SK-N-SH (cell line): Measurements from ENCODE around the gene FSD1. TPM values are rescaled to one million over a fixed set of nuclear protein-coding genes. Genes with fewer than 3 reads are reported as not detected.
A peak's percentile ranks its signal among the peaks of the same experiment; 100 is the strongest.

ENCODE experiments used
- CTCF ChIA-PET: fragments of 300-600, 350-600 bp; formaldehyde crosslinking; extraction: SDS; loops from one replicate; lab custom pipeline; 2021; lab: Yijun Ruan, JAX
- POLR2A ChIA-PET: fragments of 350-600 bp; sonication (Branson Sonifier 250); formaldehyde crosslinking; extraction: SDS; loops from one replicate; lab custom pipeline; 2020; ENCODE audit warnings: antibody characterized with exemption, inconsistent platforms; lab: Yijun Ruan, JAX
- DNase-seq: peaks from one replicate; pipeline ENCODE4 v3.0.0; 2012
- H2AFZ ChIP-seq: fragments of 200-600 bp; sonication (generic); 2 replicates; pipeline ENCODE4 v1.8.1; 2016; ENCODE audit warnings: antibody characterized with exemption, mild to moderate bottlenecking, low read depth
- H3F3A ChIP-seq: fragments of 200-600 bp; sonication (generic); replicated peaks from 2 replicates; pipeline ENCODE3; 2016; ENCODE audit warnings: antibody characterized with exemption, mild to moderate bottlenecking; ENCODE audit not compliant: insufficient read depth
- H3K27ac ChIP-seq, 2 experiments: fragments of 200-500 bp in 1 of 2; fragments of 200-600 bp in 1 of 2; sonication (Bioruptor generic) in 1 of 2; sonication (generic), shearing (Covaris generic) in 1 of 2; 2 replicates each; pipeline versions ENCODE4 v1.5.1 to v1.6.1; 2014 to 2016; ENCODE audit warnings: low read depth in 2 of 2, inconsistent platforms in 1 of 2, low read length in 1 of 2, mild to moderate bottlenecking in 1 of 2, mixed read lengths in 1 of 2
- H3K27me3 ChIP-seq: fragments of 200-600 bp; sonication (generic), shearing (Covaris generic); 2 replicates; pipeline ENCODE4 v1.6.1; 2016; ENCODE audit warnings: mixed run types; ENCODE audit not compliant: insufficient read depth
- H3K36me3 ChIP-seq, 2 experiments: fragments of 200-500 bp in 1 of 2; fragments of 200-600 bp in 1 of 2; sonication (Bioruptor generic) in 1 of 2; sonication (generic) in 1 of 2; replicated peaks in 1 of 2; 2 replicates each; pipeline versions ENCODE3 to v1.5.1; 2014 to 2016; ENCODE audit warnings: low read length in 1 of 2, mild to moderate bottlenecking in 1 of 2; ENCODE audit not compliant: insufficient read depth in 2 of 2, control insufficient read depth in 1 of 2
- H3K4me1 ChIP-seq, 2 experiments: fragments of 200-500 bp in 1 of 2; fragments of 200-600 bp in 1 of 2; sonication (Bioruptor generic) in 1 of 2; sonication (generic), shearing (Covaris generic) in 1 of 2; 2 replicates each; pipeline versions ENCODE4 v1.5.1 to v1.6.1; 2014 to 2016; ENCODE audit warnings: low read depth in 1 of 2, low read length in 1 of 2, mixed run types in 1 of 2; ENCODE audit not compliant: insufficient read depth in 2 of 2, control insufficient read depth in 1 of 2
- H3K4me2 ChIP-seq: fragments of 200-600 bp; sonication (generic), shearing (Covaris generic); 2 replicates; pipeline ENCODE4 v1.6.1; 2017; ENCODE audit warnings: mixed run types
- H3K4me3 ChIP-seq, 2 experiments: fragments of 200-500 bp in 1 of 2; fragments of 200-600 bp in 1 of 2; sonication (Bioruptor generic) in 1 of 2; sonication (generic), shearing (Covaris generic) in 1 of 2; 2 replicates each; pipeline versions ENCODE4 v1.5.1 to v1.8.1; 2014 to 2016; ENCODE audit warnings: low read depth in 2 of 2, inconsistent platforms in 1 of 2, low read length in 1 of 2, mild to moderate bottlenecking in 1 of 2, mixed read lengths in 1 of 2, moderate library complexity in 1 of 2
- H3K79me2 ChIP-seq: fragments of 200-600 bp; sonication (generic); 2 replicates; pipeline ENCODE4 v1.8.1; 2017; ENCODE audit warnings: mild to moderate bottlenecking; ENCODE audit not compliant: insufficient read depth
- H3K9ac ChIP-seq: fragments of 200-600 bp; sonication (generic); 2 replicates; pipeline ENCODE4 v1.6.1; 2017; ENCODE audit warnings: mixed run types
- H3K9me2 ChIP-seq: fragments of 200-600 bp; sonication (generic); 2 replicates; pipeline ENCODE4 v1.6.1; 2017; ENCODE audit warnings: mixed run types
- H3K9me3 ChIP-seq: fragments of 200-600 bp; sonication (generic); 2 replicates; pipeline ENCODE4 v1.6.1; 2017; ENCODE audit warnings: mixed run types, mild to moderate bottlenecking, moderate library complexity
- H4K20me1 ChIP-seq: fragments of 200-600 bp; sonication (generic); 2 replicates; pipeline ENCODE4 v1.6.1; 2017; ENCODE audit warnings: mild to moderate bottlenecking, mixed run types; ENCODE audit not compliant: insufficient read depth
- CTCF ChIP-seq: fragments of 200-600 bp; sonication (generic); IDR thresholded peaks from 2 replicates; pipeline ENCODE4 v1.6.1; 2017; ENCODE audit warnings: antibody characterized with exemption, mild to moderate bottlenecking, moderate library complexity
- ELF1 ChIP-seq: IDR thresholded peaks from 2 replicates; pipeline ENCODE4 v1.4.0; 2012
- GABPA ChIP-seq: IDR thresholded peaks from 2 replicates; pipeline ENCODE4 v1.4.0; 2012; ENCODE audit warnings: low read depth, mild to moderate bottlenecking
- IRF3 ChIP-seq: fragments of 150-350 bp; IDR thresholded peaks from 2 replicates; pipeline ENCODE4 v1.6.1; 2016; ENCODE audit warnings: mild to moderate bottlenecking, low read depth, low read length
- JUND ChIP-seq: IDR thresholded peaks from 2 replicates; pipeline ENCODE4 v1.4.0; 2012
- MAX ChIP-seq: IDR thresholded peaks from 2 replicates; pipeline ENCODE4 v1.4.0; 2012; ENCODE audit warnings: low read depth
- MEF2A ChIP-seq: IDR thresholded peaks from 2 replicates; pipeline ENCODE4 v1.4.0; 2012; ENCODE audit warnings: low read depth, borderline replicate concordance
- NFIC ChIP-seq: IDR thresholded peaks from 2 replicates; pipeline ENCODE4 v1.4.0; 2012; ENCODE audit warnings: borderline replicate concordance
- RXRA ChIP-seq: IDR thresholded peaks from 2 replicates; pipeline ENCODE4 v1.4.0; 2012; ENCODE audit warnings: low read depth, mild to moderate bottlenecking, borderline replicate concordance
- YY1 ChIP-seq: IDR thresholded peaks from 2 replicates; pipeline ENCODE4 v1.4.0; 2012; ENCODE audit warnings: low read depth, mild to moderate bottlenecking
- WGBS: methylation state at CpG from one replicate; pipeline ENCODE4 v1.1.6; 2017; ENCODE audit warnings: low lambda C conversion rate; 5-methylcytosine and 5-hydroxymethylcytosine counted together
- polyA plus RNA-seq, 3 experiments: library from polyadenylated mRNA; depleted of rRNA; stranded (reverse); fragments of >200 nt; gene quantifications; 2 replicates each; pipeline ENCODE4 v1.2.3, GENCODE V29; 2012

The FSD1 gene
- polyA plus RNA-seq, 1 of the 3 experiments (the other 2 are of a cell fraction), result 49.0 TPM

GRCh38 chr19:4373013-4373367 lies 68.6 kb downstream of the FSD1 start:
- H3K9ac ChIP-seq, result no peak overlapping the region
- H3K36me3 ChIP-seq, result no peaks in the 10 kb centered on the region
- no peaks in the 10 kb centered on the region for H3K9me2 ChIP-seq
- 93% methylated on average over 8 of the region's 8 CpGs for WGBS
- POLR2A ChIA-PET, result interaction anchor here (0.6 kb wide), 1 partner anchor 81 kb away, joined by 3 read pairs; no protein-coding TSS in a partner anchor
- H3K27ac ChIP-seq, result peak overlapping the region in 1 of 2 experiments; percentile 92; a peak in 2 of 4 replicates
- peaks cover 12% of the 10 kb centered on the region for H3F3A ChIP-seq
- H3K9me3 ChIP-seq, result no peaks in the 10 kb centered on the region
- DNase-seq, result no peak
- no peak overlapping the region for H2AFZ ChIP-seq
- H3K4me1 ChIP-seq, result peaks cover 39 to 68% of the 10 kb centered on the region in 2 experiments
- TF ChIP-seq JUND (no peak), YY1 (no peak), IRF3 (no peak), CTCF (no peak), GABPA (no peak), ELF1 (no peak), RXRA (no peak), MEF2A (no peak), MAX (no peak), NFIC (no peak)
- TF ChIP-seq, all 33 proteins: peak for 0
- no peaks in the 10 kb centered on the region for H3K27me3 ChIP-seq
- H3K4me3 ChIP-seq, result no peak overlapping the region
- H4K20me1 ChIP-seq, result peaks cover 26% of the 10 kb centered on the region; the same call in 1 of the 2 replicates
- CTCF ChIA-PET, result interaction anchor here (0.9 kb wide), 1 partner anchor 27 kb away, joined by 4 read pairs; the partner anchor contains the start of gene SH3GL1
- no peak overlapping the region for H3K4me2 ChIP-seq
- peaks cover 100% of the 10 kb centered on the region for H3K79me2 ChIP-seq

Other genes with a start within 250 kb of the FSD1 start
- 5.6 and 7.4 TPM in 2 replicates for gene ZBTB7A, start 237.7 kb upstream of the FSD1 start, polyA plus RNA-seq (2012; rRNA removed)
- 67.2 and 114 TPM in 2 replicates for gene MAP2K2, start 180.5 kb upstream of the FSD1 start, polyA plus RNA-seq (2012; rRNA removed)
- 0.05 TPM in 1 of 2 replicates, not detected in the other for gene CREB3L3, start 151.0 kb upstream of the FSD1 start, polyA plus RNA-seq (2012; rRNA removed)
- 37.2 and 41.0 TPM in 2 replicates for gene SIRT6, start 122.0 kb upstream of the FSD1 start, polyA plus RNA-seq (2012; rRNA removed)
- 0.87 and 1.1 TPM in 2 replicates for gene ANKRD24, start 121.9 kb upstream of the FSD1 start, polyA plus RNA-seq (2012; rRNA removed)
- gene EBI3, start 75.1 kb upstream of the FSD1 start, polyA plus RNA-seq (2012; rRNA removed), result 3.6 and 3.7 TPM in 2 replicates
- 25.3 and 29.0 TPM in 2 replicates for gene YJU2, start 57.5 kb upstream of the FSD1 start, polyA plus RNA-seq (2012; rRNA removed)
- 3.1 and 6.9 TPM in 2 replicates for gene SHD, start 25.3 kb upstream of the FSD1 start, polyA plus RNA-seq (2012; rRNA removed)
- gene TMIGD2, start 2.2 kb upstream of the FSD1 start, polyA plus RNA-seq (2012; rRNA removed), result 0.06 TPM in 1 of 2 replicates, not detected in the other
- 6.0 and 7.6 TPM in 2 replicates for gene STAP2, start 34.2 kb downstream of the FSD1 start, polyA plus RNA-seq (2012; rRNA removed)
- gene MPND, start 39.0 kb downstream of the FSD1 start, polyA plus RNA-seq (2012; rRNA removed), result 18.7 and 21.3 TPM in 2 replicates
- gene SH3GL1, start 95.9 kb downstream of the FSD1 start, polyA plus RNA-seq (2012; rRNA removed), result 62.5 and 82.8 TPM in 2 replicates
- 13.2 and 18.0 TPM in 2 replicates for gene CHAF1A, start 98.0 kb downstream of the FSD1 start, polyA plus RNA-seq (2012; rRNA removed)
- 100 and 110 TPM in 2 replicates for gene UBXN6, start 153.2 kb downstream of the FSD1 start, polyA plus RNA-seq (2012; rRNA removed)
- 63.0 and 77.8 TPM in 2 replicates for gene HDGFL2, start 167.7 kb downstream of the FSD1 start, polyA plus RNA-seq (2012; rRNA removed)
- gene PLIN4, start 213.9 kb downstream of the FSD1 start, polyA plus RNA-seq (2012; rRNA removed), result 0.07 and 0.10 TPM in 2 replicates
- 0.59 and 0.68 TPM in 2 replicates for gene PLIN5, start 230.6 kb downstream of the FSD1 start, polyA plus RNA-seq (2012; rRNA removed)
- 0.12 and 0.23 TPM in 2 replicates for gene LRG1, start 235.4 kb downstream of the FSD1 start, polyA plus RNA-seq (2012; rRNA removed)